Fibroblast of the conjunctiva (primary cell): ENCODE data around the gene PRKCE.

Source experiments
- DNase-seq: peaks from one replicate; pipeline ENCODE4 v3.0.0-alpha.2; 2010; ENCODE audit warnings: low read depth

The PRKCE gene

GRCh38 chr2:46048693-46049092 lies 397.2 kb downstream of the PRKCE start:
- DNase-seq = no peak

- DNase-seq = no peak
These were observed 398.6 kb downstream of the PRKCE start for GRCh38 chr2:46050027-46050426.

GRCh38 chr2:46050489-46050888 lies 399.0 kb downstream of the PRKCE start:
- DNase-seq = no peak

GRCh38 chr2:46051085-46051484 lies 399.6 kb downstream of the PRKCE start:
- no peak for DNase-seq

- DNase-seq = no peak
These were observed 402.1 kb downstream of the PRKCE start for GRCh38 chr2:46053564-46053963.

DNA sequence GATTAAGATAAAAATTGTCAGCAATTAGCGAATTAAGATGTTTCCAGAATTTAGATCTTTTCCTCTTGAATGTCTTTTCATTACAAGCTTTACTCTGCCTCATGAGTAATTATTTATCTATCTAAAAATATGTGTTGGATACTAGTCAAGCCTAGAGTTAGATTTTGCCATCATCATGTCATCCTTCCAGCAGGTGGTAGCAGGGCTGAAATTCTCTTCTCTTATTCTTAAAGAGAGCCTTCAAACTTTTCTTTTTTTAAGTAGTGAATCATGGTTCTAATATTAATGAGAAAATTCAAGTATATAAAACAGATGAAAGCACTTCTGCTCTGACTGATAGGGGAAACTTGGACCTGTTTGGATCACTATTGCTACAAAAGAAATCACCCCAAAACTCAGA lies 405.1 kb downstream of the PRKCE start:
- no peak for DNase-seq

GRCh38 chr2:46058140-46058539 lies 406.7 kb downstream of the PRKCE start:
- no peak for DNase-seq

DNA sequence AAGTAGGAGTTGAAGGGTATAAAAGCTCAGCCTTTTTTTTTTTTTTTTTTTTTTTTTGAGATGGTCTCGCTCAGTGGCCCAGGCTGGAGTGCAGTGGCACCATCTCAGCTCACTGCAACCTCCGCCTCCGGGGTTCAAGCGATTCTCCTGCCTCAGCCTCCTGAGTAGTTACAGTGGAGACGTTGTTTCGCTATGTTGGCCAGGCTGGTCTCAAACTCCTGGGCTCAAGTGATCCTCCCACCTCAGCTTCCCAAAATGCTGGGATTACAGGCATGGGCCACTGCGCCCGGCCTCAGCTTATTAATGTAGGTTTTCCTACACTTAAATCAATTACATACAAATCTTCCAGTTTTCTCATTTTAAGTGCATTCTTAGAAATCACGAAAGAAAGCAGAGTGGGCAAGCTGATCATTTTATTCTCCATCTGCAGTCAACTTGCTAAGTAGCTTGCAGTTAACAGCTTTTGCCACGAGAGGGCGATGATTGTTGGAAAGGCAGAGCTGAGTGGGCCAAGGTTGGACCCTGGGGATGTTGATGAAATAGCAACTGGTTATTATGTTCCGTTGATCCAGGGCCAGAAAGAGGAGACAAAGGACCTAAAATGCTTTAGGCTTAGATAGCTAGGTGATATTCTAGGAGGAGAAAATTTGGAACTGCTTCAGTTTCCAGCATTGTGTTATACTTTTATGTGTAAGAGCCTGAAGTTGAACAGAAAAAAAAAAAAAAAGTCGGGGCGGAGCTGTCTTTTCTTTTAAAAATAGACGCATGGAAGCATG lies 411.4 kb downstream of the PRKCE start:
- peak; percentile 87 for DNase-seq

DNA sequence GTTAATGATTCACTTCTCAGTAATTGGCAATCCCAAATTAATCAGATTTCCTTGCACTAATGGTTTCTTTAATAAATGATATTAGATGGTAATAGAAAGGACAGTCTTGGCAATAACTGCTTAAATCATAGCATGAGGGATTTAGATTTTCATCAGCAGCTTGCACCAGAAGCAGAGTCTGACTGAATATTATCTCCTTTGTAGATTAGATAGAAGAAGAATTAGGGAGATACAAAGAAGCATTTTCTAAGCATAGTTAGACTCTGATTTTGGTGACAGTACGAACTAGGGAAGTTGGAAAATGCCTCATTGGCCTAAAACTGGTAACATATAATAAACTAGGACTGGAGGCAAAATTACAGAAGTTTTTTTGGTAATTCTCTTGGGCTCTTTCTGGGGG lies 412.9 kb downstream of the PRKCE start:
- DNase-seq = no peak

DNA sequence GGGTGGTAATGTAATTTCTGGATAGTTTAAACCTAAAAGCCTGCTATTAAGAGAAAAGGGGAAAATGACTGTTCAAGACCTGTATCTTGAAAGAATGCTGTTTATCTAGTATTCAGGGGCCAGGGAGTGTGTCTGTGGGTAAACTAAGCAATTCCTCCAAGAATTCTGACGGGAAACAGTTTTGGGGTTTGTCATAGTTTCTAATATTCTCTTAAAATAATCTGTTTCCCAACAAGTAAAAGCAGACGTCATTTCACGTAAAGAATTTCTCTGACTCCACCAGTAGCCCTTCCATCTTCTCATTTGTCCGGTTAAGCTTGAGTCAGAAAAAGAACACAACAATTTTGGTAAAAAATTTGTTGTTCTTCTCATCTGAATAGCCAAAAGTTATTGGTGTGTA lies 413.7 kb downstream of the PRKCE start:
- DNase-seq = no peak

DNA sequence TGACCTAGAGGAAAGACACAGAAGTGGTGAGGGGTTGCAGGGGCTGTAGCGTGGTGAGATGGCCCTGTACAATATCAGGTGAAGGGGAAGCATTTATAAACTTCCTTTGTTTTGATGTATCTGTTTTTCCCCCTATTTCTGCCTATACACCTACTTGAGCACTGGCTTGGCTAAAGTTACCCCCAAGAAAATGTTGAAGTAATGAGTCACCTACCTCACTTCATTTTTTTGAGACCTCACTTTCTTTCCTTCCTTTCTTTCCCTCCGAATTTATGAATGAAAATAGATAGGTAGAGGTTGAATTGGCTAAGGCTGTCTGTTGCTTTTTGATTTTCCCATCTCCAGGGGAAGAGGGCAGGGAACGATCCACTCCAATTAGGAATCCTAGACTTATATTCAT lies 414.6 kb downstream of the PRKCE start:
- no peak for DNase-seq

DNA sequence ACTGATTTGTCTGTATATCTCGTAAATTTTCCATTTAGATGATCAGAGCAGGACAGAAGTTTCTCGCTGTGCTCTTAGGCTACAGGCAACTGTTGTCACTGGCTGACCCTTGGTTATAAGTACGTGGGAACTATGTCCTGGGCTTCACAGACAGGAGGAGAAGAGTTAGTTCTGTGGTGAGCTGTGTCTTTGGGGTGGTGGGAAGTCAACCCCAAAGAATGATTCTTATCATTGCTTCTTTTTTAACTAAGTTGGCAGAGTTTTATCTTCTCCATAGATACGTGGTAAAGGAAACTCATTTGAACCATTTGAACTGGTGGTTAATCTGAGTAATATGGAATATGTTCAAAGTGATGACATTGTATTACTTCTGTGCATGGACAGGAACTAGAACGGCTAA lies 415.1 kb downstream of the PRKCE start:
- DNase-seq = no peak

DNA sequence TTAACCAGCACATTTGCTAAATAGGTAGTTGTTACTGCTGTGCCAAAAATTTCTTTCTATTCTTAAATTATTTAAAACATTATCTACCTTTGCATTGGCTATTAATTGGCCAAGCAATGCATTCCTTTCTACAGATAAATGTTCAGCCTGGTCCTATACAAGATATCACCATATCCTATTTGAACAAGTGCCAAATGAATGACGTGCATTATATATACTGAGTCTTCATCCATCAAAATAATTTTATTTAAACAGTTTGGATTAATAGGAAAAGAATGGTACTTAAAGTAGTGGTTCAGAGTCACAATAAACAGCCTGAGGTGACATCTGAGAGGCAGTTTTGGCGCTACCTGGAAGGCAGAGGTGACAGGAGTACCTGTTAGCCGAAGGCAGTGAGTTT lies 415.6 kb downstream of the PRKCE start:
- DNase-seq = no peak

GRCh38 chr2:46067501-46068305 lies 416.2 kb downstream of the PRKCE start:
- DNase-seq = peak; percentile 88

DNA sequence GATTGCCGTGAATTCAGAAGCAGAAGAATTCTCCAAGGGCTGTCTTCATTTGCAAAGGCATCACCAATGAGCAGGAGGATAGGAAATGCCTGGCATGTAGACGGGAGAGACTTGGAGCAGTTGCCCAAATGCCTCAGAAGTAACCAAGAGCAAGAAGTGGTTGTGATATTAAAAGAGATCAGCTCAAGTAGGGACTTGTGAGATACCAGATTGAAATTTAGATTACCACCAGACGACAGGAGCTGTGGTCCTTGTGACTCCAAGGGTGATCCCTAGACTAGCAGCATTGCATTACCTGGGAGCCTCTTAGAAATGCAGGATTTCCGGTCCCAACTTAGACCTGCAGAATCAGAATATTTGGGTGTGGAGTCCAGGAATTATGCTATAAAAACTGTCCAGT lies 417.2 kb downstream of the PRKCE start:
- DNase-seq = no peak

GRCh38 chr2:46071074-46071473 lies 419.6 kb downstream of the PRKCE start:
- DNase-seq = no peak

- DNase-seq = no peak
These were observed 420.8 kb downstream of the PRKCE start for GRCh38 chr2:46072101-46072820.

DNA sequence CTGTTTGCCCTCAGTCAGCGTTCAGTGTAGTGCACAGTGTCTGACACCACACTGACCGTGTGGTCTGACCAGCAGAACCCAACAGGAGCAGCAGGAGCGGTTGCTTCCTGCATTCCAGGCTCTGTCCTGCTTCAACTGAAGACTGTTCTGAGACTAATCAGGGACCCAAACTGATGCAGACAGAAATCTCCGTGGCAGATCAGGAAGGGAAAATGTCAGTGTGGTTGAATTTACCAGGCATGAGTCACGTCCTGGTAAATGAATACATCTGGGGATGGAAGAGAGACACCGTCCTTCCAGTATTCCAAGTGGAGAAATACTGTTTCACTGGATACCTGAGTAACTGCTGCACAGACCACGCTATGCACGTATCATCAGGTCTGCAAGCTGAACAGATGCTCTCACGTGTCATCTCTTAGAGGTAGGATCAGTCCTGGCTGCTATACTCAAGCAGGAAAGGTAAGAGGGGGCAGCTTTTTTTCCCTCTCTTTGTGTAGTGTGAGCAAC lies 422.1 kb downstream of the PRKCE start:
- peak; percentile 63 for DNase-seq

- DNase-seq = no peak
These were observed 423.0 kb downstream of the PRKCE start for GRCh38 chr2:46074501-46074900.

- no peak for DNase-seq
These were observed 424.4 kb downstream of the PRKCE start for GRCh38 chr2:46075848-46076247.

DNA sequence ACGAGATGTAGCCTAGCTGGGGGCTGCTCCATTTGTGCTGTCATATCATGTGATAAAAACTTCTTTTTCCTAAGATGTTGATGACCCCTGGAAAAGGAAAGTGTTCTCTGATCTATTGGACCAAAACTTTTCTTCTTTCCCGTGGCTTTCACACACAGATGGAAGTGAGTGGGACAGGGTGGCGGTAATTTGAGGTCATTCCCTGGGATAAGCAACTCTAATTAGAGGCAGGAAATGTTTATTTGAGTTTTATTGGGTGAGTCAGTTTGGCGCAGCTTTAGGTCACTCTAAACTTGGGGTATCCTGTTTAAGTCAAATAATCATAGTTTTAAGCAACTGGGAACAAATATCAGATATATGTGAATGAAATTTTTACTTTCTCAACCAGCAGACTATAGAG lies 424.8 kb downstream of the PRKCE start:
- no peak for DNase-seq

DNA sequence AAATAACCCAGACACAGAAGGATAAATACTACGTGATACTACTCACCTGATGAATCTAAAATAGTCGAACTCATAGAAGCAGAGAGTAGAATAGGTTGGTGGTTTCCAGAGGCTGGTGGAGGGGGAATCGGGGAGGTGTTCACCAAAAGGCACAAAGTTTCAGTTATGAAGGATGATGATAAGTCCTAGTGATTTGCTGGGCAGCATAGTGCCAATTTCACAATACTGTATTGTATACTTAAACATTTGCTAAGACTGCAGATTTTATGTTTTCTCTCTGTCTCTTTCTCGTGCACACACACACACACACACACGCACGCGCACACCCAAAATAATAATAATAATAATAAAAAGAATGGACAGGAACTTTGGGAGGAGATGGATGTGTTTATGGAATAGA lies 425.4 kb downstream of the PRKCE start:
- no peak for DNase-seq
